Dermis microvascular lymphatic vessel endothelial cell (primary cell): ENCODE measurements around the gene PKNOX2. TPM values are rescaled to one million over a fixed set of nuclear protein-coding genes. Genes with fewer than 3 reads are reported as not detected.

Source experiments
- DNase-seq, 2 donors: peaks; one replicate each; pipeline versions ENCODE4 v3.0.0 to v3.0.0-alpha.2; 2010; ENCODE audit warnings: low read depth in 2 of 2
- total RNA-seq: library from RNA; depleted of rRNA; stranded (reverse); fragments of >200 nt; gene quantifications from 2 replicates; pipeline ENCODE4 v1.2.1, GENCODE V29; 2014

The PKNOX2 gene
- total RNA-seq, 1 donor from 2014 or later = not detected

GRCh38 chr11:125154378-125155099 lies 10.0 kb upstream of the PKNOX2 start:
- no peak for DNase-seq

- DNase-seq = no peak
Measured at GRCh38 chr11:125155100-125155444, 9.5 kb upstream of the PKNOX2 start.

GRCh38 chr11:125155767-125156166 lies 8.8 kb upstream of the PKNOX2 start:
- no peak for DNase-seq

DNA sequence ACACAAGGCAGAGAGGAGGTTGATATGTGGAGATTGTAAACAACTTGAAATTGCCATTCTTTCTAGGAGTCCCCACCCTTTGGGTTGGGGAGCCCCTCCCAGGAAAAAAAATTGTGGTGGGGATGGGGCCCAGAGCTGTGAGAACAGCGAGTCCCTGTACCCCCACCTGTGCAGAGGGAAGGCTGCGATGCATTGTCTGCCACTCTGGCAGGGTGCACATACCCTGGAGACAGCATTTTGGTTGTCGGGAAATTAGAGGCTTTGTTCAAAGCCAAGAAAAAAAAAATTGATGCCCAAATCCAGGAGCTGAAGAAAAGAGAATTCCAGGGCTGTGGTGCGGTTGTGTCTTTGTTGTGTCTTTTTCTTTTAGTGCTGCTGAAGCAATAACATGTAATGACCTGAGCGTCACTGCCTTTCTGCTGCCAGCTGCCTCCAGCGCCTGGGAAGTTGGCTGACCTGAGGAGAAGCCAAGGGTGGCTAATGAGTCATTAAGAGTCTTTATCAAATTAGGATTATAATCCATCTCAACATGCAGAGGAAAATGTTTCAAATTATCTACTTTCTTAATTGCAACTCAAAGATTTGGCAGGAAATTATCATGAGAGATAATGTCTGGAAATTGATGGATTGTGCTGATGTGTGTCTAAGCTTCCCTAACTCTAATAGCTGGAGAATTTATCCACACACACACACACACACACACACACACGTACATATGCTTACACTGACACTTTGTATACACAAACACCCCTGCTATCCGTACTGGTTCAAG lies 8.0 kb upstream of the PKNOX2 start:
- DNase-seq = no peak

DNA sequence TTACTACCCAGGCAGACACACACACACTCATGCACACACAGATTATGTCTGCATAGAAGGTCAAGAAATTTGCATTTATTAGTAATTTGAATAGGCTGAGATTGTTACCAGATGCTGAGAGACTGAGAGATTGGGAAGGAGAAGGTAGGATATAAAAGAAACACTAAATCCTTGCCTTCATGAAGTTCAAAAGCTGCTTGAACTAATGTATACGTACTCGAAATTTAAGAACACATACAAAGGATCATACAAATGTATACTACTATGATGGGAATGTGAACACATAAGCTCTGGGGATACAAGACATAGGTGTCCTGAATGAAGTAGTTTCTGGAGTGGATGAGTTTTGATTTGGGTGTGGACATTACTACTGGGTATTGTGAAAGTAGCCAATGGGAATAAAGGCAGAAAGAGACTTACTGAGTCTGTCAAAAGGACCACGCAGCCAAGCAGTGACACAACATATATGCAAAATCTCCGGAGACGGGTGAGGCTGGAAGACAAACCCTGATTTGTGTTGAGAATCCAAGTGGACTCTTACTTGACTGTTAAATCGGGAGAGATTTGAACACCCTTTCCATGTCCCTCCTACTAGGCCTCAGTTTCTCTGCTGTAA lies 7.3 kb upstream of the PKNOX2 start:
- DNase-seq = no peak

DNA sequence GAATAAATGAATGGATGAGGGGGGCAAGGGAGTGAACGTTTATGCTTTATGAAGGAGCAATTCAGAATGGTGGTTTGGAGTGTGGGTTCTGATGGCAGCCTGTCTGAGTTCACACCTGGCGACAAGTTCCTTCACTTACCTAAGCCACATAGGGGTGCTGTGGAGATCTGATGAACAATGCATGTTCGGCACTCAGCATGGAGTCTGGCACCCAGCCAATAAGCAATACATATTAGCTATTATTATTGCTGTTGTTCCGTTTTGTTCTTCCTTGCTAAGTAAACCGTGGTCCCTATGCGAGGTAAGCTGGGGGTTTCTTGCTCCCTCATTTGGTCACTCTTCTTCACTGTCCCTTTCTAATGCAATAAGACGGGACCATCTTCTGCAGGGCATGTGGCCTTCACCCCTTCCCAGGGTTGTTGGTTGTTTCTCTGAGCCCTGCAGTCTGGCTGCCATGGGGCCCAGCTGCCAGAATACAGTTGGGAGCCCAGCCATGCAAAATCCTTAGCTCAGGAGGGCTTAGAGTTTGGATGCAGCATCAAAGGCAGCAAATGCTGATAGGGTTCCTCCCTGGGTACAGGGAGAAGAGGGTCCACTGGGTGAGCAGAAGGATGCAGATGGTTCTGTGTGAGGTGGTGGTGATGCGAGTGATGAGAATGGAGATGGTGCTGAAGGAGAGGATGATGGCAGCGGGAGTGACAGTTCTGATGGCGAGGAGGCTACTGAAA lies 6.4 kb upstream of the PKNOX2 start:
- DNase-seq = no peak

DNA sequence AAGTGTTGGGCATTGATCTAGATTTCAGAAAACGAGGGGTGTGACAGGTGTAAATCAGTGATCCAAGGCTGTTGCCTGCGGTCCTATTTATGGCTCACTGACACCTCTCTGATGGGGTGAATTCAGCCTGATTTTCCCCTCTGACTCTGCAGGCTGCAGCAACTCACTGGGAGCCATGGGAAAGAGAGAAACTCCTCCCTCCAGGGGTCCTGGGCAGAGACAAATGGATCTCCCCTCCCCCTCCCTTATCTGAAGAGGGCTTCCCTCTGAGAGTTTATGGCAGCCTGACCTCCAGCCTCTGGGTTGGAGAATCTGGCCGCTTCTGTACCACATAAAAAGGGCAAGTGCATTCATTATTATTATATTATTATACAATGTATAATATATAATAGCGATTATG lies 1.8 kb upstream of the PKNOX2 start:
- no peak for DNase-seq

DNA sequence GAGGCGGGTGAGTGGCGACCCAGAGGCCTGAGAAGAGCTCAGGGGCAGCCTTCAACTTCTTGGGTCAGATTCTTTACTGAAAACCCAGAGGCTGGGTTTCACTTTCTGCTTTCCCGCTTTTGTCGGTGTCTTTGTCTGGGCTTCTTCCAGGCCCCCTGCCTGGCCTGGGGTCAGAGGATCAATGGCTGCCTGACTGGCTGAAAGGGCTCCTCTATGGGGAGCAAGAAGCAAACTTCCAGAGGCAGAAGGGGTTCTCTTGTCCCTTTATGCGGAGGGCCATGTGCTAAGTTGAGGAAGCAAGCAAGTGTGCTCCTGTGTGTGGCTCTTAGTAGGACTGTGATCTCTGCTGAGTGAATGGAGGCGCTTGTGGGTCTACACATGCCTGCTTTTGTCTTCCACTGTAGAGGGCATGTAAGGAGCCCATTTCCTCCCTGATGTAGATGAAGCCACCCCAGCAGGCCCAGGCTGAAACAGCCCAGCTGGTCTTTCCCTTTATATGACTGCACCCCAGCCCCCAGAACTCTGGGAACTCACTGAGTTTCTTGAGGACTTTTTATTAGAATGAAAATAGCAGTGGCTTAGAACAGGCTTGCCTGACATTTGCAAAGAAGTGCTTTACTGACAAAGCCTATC lies 1.0 kb upstream of the PKNOX2 start:
- no peak for DNase-seq

DNA sequence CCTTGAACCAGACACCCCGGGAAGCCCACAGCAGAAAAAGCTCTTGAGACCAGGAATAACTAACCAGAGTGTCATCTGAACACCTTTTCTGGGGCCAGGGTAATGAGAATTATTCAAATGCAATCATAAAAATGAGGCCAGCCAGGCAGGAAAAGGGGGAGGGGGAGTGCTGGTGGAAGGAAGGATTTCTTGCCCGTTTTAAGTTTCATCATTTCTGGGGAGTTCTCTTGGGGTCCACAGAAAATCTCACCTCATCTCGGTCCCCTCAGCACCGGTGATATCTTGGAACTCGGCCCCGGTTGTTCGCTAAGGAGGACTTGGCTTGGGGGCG lies 495 bp upstream of the PKNOX2 start:
- DNase-seq = no peak

DNA sequence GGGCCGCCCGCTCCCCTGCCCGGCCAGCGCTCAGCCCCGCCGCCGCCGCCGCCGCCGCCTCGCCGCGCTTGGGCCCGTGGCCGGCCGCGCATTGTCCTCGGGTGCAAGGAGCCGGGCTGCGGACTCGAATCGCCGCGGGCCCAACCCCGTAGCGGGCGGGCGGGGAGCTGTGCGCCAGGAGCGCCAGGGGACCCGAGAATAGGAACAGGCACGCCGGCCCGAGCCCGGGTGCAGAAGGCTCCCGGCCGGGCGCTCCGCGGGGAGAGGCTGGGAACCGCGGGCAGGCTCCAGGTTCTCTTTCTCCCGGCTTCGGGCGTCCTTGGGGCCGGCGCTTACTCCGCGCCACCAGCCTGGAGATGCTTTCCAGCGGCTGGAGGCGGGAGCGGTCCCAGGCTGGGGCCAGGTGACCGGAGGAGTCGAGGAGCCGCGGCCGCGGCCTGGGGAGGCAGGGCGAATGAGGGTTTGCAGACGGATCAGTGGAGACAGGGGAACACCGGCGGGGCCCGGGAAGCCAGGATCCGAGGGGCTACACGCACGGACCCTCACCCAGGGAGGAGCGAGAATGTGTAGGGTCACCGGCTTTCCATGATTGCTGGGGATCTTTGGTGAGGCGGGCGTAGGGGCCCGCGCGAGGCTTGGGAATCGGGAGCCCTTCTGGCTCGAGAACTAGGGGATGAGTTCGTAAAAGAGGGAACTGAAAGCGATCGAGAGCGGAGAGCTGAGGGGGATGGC lies 726 bp downstream of the PKNOX2 start:
- peak in 1 of 2 donors; percentile 27 for DNase-seq

GRCh38 chr11:125165843-125166763 lies 1.6 kb downstream of the PKNOX2 start:
- DNase-seq = no peak

GRCh38 chr11:125166764-125167291 lies 2.3 kb downstream of the PKNOX2 start:
- DNase-seq = no peak

GRCh38 chr11:125167292-125167953 lies 2.9 kb downstream of the PKNOX2 start:
- no peak for DNase-seq

DNA sequence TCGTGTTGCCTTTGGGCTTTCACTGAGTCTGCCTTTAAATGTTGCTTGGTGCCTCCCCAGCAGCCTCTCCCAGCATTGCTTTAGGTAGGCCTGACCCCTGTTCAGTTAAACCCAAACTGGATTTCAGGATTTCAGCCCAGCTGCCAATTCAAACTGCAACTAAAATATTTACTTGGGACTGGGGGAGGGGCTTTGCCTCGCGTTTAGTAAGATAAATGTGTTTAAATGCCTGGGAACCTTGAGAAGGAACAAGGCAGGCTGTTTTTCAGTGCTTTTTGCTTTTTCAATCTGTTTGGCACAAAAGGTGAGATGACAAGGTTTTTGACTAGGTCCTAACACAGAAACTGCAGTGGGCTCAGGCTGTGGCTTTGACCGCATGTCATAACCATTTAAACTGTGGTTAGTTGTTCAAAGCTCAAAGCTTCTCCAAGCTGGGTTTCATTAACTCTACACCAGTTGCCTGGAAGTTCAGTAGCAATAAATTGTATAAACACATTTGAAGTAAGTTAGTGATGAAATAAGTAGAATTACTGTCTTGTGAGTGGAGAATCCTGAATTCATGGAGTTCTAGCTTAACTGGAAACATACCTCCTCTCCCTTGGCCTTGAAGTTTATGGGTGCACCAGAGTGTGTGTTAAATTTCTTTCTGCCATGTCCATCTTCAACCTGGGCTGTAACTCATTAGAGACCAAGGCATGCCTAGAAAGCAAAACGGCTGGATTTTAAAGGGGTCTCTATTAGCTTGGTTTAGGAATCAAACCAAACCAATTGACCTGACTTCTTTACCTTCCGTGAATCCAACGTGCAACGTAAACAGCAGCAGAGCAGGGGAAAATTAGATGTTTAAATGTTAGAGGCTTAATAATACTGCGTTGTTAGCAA lies 3.6 kb downstream of the PKNOX2 start:
- no peak for DNase-seq

DNA sequence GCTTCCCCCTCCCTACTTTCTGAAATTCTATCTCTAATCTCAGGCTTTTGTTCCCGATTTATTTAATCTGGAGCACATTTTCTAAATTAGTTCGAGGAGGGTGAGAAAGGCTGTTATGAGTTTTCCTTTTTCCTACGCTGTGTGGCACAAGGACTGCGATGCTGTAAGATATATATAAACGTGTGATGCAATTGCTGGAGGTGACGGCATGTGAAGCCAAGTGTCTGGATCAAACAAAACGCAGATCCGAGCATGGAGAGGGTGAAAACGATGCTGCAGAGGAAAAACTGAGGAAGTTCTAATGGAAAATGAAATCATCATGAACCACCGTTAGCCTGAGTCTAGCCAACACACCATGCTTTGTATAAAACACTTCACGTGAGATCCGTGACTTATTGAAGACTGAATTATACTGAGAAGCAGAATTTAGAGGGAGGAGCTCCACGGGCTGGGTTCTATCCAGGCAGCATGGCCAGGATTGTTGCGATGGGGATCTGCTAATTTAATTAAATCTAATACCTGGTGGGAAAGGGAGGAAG lies 4.4 kb downstream of the PKNOX2 start:
- no peak for DNase-seq

DNA sequence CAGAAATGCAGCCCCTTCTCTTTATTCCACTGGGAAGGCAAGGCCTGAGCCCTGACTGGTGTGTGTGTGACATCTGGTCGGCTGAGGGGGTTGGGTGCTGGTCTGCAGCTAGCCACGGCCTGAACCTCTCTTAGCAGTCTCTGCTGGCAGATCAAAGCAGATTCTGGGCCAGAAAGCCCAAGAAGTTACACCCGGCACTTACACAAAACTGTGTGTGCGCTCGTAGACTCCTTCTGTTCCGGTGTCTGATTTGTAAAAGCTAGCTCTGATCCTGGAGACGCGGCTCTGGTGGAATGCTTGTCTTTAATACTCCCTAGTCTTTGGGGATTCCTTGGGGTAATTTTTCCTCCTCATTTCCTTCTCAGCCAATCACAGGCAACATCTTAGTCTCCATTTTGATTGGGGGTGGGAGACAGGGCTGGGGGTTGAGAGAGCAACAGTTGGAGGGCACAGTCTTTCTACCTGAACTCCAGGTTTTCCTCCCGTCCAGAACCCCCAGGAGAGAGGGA lies 5.5 kb downstream of the PKNOX2 start:
- DNase-seq = no peak

DNA sequence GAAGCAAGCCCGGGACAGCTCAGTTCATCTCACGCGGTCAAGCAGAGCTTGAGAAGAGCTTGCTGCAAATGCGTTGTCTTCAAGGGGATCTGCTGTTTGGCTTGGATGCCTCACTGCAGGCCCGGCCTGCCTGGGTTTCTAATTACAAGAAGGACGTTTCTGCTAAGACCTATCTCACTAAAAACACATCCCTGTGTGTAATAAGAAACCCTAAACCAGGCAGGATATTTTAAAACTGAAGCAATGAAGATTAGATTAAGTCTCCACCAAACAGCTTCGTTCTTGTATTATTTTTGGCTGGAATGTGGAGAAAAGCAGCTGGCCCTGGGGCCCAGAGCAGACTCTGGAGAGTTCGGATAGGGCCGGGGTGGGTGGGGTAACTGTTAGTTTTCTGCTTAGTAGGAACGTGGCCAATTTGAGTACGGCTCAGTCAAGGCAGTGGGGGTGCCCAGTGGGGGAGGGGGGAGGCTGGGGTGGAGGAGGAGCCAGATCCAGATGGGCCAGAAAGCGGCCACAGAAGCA lies 6.0 kb downstream of the PKNOX2 start:
- no peak for DNase-seq
